Activated T-helper 2 cell treated with anti-CD3 and anti-CD28 coated beads, Interferon-gamma antibody, Interleukin-2, Interleukin-4, amounts not matched to agents 10 μg/mL and 5 μg/mL and 100 μg/mL, durations not matched to agents 14 hours and 24 hours and 36 hours (primary cell): ENCODE data around the gene OR6B1. TPM values are rescaled to one million over a fixed set of nuclear protein-coding genes. Genes with fewer than 3 reads are reported as not detected.

Experiments
- total RNA-seq: library from RNA; stranded (reverse); gene quantifications from 2 replicates; pipeline ENCODE4 v1.2.3, GENCODE V29; 2022

The OR6B1 gene
- total RNA-seq, 1 donor from 2014 or later: not detected

Other genes with a start within 250 kb of the OR6B1 start
- 0.78 and 1.4 TPM in 2 replicates for gene CTAGE6, start 242.6 kb upstream of the OR6B1 start, total RNA-seq
- gene TCAF1, start 98.1 kb upstream of the OR6B1 start, total RNA-seq: 18.4 and 22.7 TPM in 2 replicates
- not detected in 2 replicates for gene OR2F2, start 65.1 kb upstream of the OR6B1 start, total RNA-seq
- gene OR2F1, start 45.5 kb upstream of the OR6B1 start, total RNA-seq: not detected in 2 replicates
- gene OR2A5, start 48.6 kb downstream of the OR6B1 start, total RNA-seq: not detected in 2 replicates
- not detected in 2 replicates for gene OR2A25, start 69.5 kb downstream of the OR6B1 start, total RNA-seq
- gene OR2A12, start 86.0 kb downstream of the OR6B1 start, total RNA-seq: not detected in 2 replicates
- not detected in 2 replicates for gene OR2A2, start 109.3 kb downstream of the OR6B1 start, total RNA-seq
- not detected in 2 replicates for gene OR2A14, start 122.9 kb downstream of the OR6B1 start, total RNA-seq
- gene CTAGE4, start 183.1 kb downstream of the OR6B1 start, total RNA-seq: 1.2 and 1.6 TPM in 2 replicates
- 3.6 and 4.1 TPM in 2 replicates for gene ARHGEF35, start 195.5 kb downstream of the OR6B1 start, total RNA-seq
- 0.09 TPM in 1 of 2 replicates, not detected in the other for gene OR2A42, start 239.3 kb downstream of the OR6B1 start, total RNA-seq